A673 (cell line): ENCODE data around the gene PRKCB.

Experiments used
- EZH2 ChIP-seq: fragments of 200-600 bp; sonication (generic); IDR thresholded peaks from 2 replicates; pipeline ENCODE4 v1.6.1; 2017; ENCODE audit warnings: borderline replicate concordance, low read depth, mild to moderate bottlenecking, mixed read lengths, antibody characterized with exemption, low read length; ENCODE audit not compliant: poor library complexity, severe bottlenecking
- TF ChIP-seq, protein P1 (sequence below): fragments of 300-800, 200-600 bp; sonication (generic); conservative IDR thresholded peaks from 2 replicates; pipeline ENCODE4 v1.5.1; 2017; ENCODE audit warnings: low read depth, mild to moderate bottlenecking, antibody characterized with exemption, low read length, moderate library complexity, mixed read lengths

DNA sequence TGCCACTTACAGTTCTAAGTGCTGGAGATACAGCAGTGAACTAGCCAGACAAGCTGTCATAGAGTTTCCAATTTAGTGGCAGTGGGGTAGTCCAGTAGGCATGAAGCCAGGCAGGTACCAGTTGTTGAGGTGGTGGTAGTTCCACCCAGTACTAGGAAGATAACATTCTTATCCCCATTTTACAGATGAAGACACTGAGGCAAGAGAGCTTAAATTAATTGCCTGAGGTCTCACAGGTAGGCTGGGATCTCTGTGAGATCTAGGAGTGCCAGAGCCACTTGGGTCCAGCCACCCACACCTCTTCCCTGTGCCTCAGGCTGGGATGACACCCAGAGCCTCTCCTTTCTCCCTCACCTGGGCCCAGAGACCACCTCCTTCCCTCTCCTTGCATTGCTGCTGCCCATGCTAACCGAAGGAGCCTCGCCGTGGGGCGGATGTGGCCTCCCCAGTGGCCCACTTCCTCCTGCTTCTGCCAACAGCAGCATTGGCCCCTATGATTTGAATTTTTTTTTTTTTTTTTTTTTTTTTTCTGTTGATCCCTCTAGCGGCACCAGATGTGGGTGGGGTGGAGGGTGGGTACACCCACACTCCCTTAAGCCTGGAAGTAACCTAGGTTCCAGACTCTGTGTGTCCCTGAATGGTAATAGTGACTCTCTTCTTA lies 114.0 kb downstream of the PRKCB start:
- TF ChIP-seq EZH2: no peak
- TF ChIP-seq, protein P1, sequence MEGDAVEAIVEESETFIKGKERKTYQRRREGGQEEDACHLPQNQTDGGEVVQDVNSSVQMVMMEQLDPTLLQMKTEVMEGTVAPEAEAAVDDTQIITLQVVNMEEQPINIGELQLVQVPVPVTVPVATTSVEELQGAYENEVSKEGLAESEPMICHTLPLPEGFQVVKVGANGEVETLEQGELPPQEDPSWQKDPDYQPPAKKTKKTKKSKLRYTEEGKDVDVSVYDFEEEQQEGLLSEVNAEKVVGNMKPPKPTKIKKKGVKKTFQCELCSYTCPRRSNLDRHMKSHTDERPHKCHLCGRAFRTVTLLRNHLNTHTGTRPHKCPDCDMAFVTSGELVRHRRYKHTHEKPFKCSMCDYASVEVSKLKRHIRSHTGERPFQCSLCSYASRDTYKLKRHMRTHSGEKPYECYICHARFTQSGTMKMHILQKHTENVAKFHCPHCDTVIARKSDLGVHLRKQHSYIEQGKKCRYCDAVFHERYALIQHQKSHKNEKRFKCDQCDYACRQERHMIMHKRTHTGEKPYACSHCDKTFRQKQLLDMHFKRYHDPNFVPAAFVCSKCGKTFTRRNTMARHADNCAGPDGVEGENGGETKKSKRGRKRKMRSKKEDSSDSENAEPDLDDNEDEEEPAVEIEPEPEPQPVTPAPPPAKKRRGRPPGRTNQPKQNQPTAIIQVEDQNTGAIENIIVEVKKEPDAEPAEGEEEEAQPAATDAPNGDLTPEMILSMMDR: no peak
